PFSK-1 (cell line): ENCODE measurements around the gene MCTP1.

ENCODE experiments used
- FOXP2 ChIP-seq: optimal IDR thresholded peaks from 2 replicates; pipeline ENCODE3; 2011; ENCODE audit warnings: borderline replicate concordance, control low read depth, inconsistent platforms; ENCODE audit not compliant: insufficient read depth; ENCODE audit errors: extremely low read length, extremely low read depth
- POLR2AphosphoS5 ChIP-seq: IDR thresholded peaks from 2 replicates; pipeline ENCODE4 v1.6.1; 2012; ENCODE audit warnings: low read depth, mild to moderate bottlenecking, control low read depth, low read length, moderate library complexity
- REST ChIP-seq, 2 experiments: IDR thresholded peaks; 2 replicates each; pipeline versions ENCODE4 v1.6.1 to v1.8.0; 2011 to 2012; ENCODE audit warnings: low read depth in 2 of 2, low read length in 2 of 2, control low read depth in 1 of 2, inconsistent platforms in 1 of 2, mild to moderate bottlenecking in 1 of 2, moderate library complexity in 1 of 2; ENCODE audit not compliant: insufficient read depth in 1 of 2
- SIN3A ChIP-seq: IDR thresholded peaks from 2 replicates; pipeline ENCODE4 v1.6.1; 2012; ENCODE audit warnings: mild to moderate bottlenecking, low read length, moderate library complexity, borderline replicate concordance; ENCODE audit not compliant: insufficient read depth
- TAF1 ChIP-seq: IDR thresholded peaks from 2 replicates; pipeline ENCODE4 v1.6.1; 2012; ENCODE audit warnings: low read length, control low read depth, borderline replicate concordance; ENCODE audit not compliant: insufficient read depth

The MCTP1 gene

GRCh38 chr5:94976853-94977252, 308.0 kb downstream of the MCTP1 start:
- TF ChIP-seq REST (IDR thresholded peaks at IDR 0.05; ENCODE audit: insufficient read depth in 1 of 2, low read depth in 2 of 2, low read length in 2 of 2) (no peak), TAF1 (no peak), SIN3A (no peak), POLR2AphosphoS5 (no peak), FOXP2 (no peak)

GRCh38 chr5:94972268-94972667, 312.6 kb downstream of the MCTP1 start:
- TF ChIP-seq SIN3A (no peak), POLR2AphosphoS5 (no peak), FOXP2 (no peak), TAF1 (no peak), REST (IDR thresholded peaks at IDR 0.05; ENCODE audit: insufficient read depth in 1 of 2, low read depth in 2 of 2, low read length in 2 of 2) (no peak)

GRCh38 chr5:94969174-94969573, 315.7 kb downstream of the MCTP1 start:
- TF ChIP-seq REST (IDR thresholded peaks at IDR 0.05; ENCODE audit: insufficient read depth in 1 of 2, low read depth in 2 of 2, low read length in 2 of 2) (no peak), SIN3A (no peak), POLR2AphosphoS5 (no peak), FOXP2 (no peak), TAF1 (no peak)

GRCh38 chr5:94968507-94969095, 316.3 kb downstream of the MCTP1 start:
- TF ChIP-seq POLR2AphosphoS5 (no peak), SIN3A (no peak), TAF1 (no peak), REST (IDR thresholded peaks at IDR 0.05; ENCODE audit: insufficient read depth in 1 of 2, low read depth in 2 of 2, low read length in 2 of 2) (no peak), FOXP2 (no peak)

- TF ChIP-seq TAF1: no peak
- TF ChIP-seq POLR2AphosphoS5: no peak
- TF ChIP-seq FOXP2: no peak
- no peak for TF ChIP-seq SIN3A
- no peak for TF ChIP-seq REST (IDR thresholded peaks at IDR 0.05; ENCODE audit: insufficient read depth in 1 of 2, low read depth in 2 of 2, low read length in 2 of 2)
Observed at GRCh38 chr5:94967525-94967924, 317.4 kb downstream of the MCTP1 start.
